K562 (cell line): ENCODE measurements around the gene EPHA10. TPM values are rescaled to one million over a fixed set of nuclear protein-coding genes. Genes with fewer than 3 reads are reported as not detected.
A peak's percentile ranks its signal among the peaks of the same experiment; 100 is the strongest.

Source experiments
- ATAC-seq: fragments of 200-7000 bp; cut with Tn5 transposase; 3 replicates; pipeline ENCODE4 v1.9.1; 2020; ENCODE audit warnings: moderate library complexity
- BruUV-seq: library from RNA; stranded (reverse); fragments of 400-500 nt; replicated peaks from 2 replicates; lab custom pipeline; 2021; lab: Mats Ljungman, UMichigan
- CTCF ChIA-PET: fragments of 300-600 bp; formaldehyde crosslinking; extraction: SDS; loops from one replicate; lab custom pipeline; 2021; ENCODE audit warnings: low intra/inter-chr PET ratio; lab: Yijun Ruan, JAX
- POLR2A ChIA-PET: fragments of 300-600, 350-650 bp; sonication (Branson Sonifier 250); formaldehyde crosslinking; extraction: SDS; loops from one replicate; lab custom pipeline; 2021; ENCODE audit warnings: antibody characterized with exemption, inconsistent platforms; lab: Yijun Ruan, JAX
- DNase-seq, 4 experiments: peaks; one replicate each; pipeline versions ENCODE4 v3.0.0 to v3.0.0-alpha.2; 2011 to 2018; ENCODE audit warnings: low spot score in 3 of 4, mixed read lengths in 3 of 4; ENCODE audit errors: extremely low read depth in 1 of 4
- FAIRE-seq: peaks from 2 replicates; lab custom pipeline; 2011; peaks lifted over from hg19 to GRCh38; lab: Jason Lieb, UNC
- H2AFZ ChIP-seq: 2 replicates; pipeline ENCODE4 v1.6.0; 2011; ENCODE audit warnings: low read depth, low read length, control low read depth, inconsistent platforms
- H3K27ac ChIP-seq: fragments of 200-600 bp; 3 replicates; pipeline ENCODE4 v1.8.0; 2011; ENCODE audit warnings: low read depth, mild to moderate bottlenecking, control low read depth, inconsistent platforms, low read length, moderate library complexity, mixed read lengths; ENCODE audit errors: extremely low read depth
- H3K27me3 ChIP-seq, 2 experiments: fragments of 300-600 bp in 1 of 2; 2 replicates in 1 of 2; 3 replicates in 1 of 2; pipeline versions ENCODE4 v1.6.0 to v1.8.0; 2011; ENCODE audit warnings: inconsistent platforms in 2 of 2, low read length in 2 of 2, mild to moderate bottlenecking in 1 of 2, mixed read lengths in 1 of 2, moderate library complexity in 1 of 2; ENCODE audit not compliant: control insufficient read depth in 2 of 2, insufficient read depth in 2 of 2
- H3K36me3 ChIP-seq: fragments of 300-600 bp; 3 replicates; pipeline ENCODE4 v1.8.0; 2011; ENCODE audit warnings: mild to moderate bottlenecking, low read length, inconsistent platforms; ENCODE audit not compliant: control insufficient read depth, insufficient read depth
- H3K4me1 ChIP-seq, 2 experiments: fragments of 200-600 bp in 1 of 2; replicated peaks in 1 of 2; 2 replicates in 1 of 2; 3 replicates in 1 of 2; pipeline versions ENCODE4 v1.5.1 to v1.8.0; 2011; ENCODE audit warnings: inconsistent platforms in 2 of 2, low read length in 2 of 2, mild to moderate bottlenecking in 1 of 2, mixed read lengths in 1 of 2, moderate library complexity in 1 of 2; ENCODE audit not compliant: control insufficient read depth in 2 of 2, insufficient read depth in 2 of 2
- H3K4me2 ChIP-seq: 2 replicates; pipeline ENCODE4 v1.6.1; 2011; ENCODE audit warnings: low read length, control low read depth, inconsistent platforms, mixed read lengths; ENCODE audit not compliant: insufficient read depth
- H3K4me3 ChIP-seq: fragments of 200-600 bp; sonication (generic), shearing (Covaris generic); 2 replicates; pipeline ENCODE4 v1.5.1; 2016; ENCODE audit warnings: control low read depth, inconsistent platforms
- H3K79me2 ChIP-seq: fragments of 200-600 bp; 3 replicates; pipeline ENCODE4 v1.8.0; 2011; ENCODE audit warnings: low read length, inconsistent platforms; ENCODE audit not compliant: control insufficient read depth, insufficient read depth
- H3K9ac ChIP-seq, 2 experiments: 2 replicates each; pipeline versions ENCODE4 v1.6.0 to v1.6.1; 2011; ENCODE audit warnings: low read depth in 2 of 2, low read length in 2 of 2, control low read depth in 1 of 2, inconsistent platforms in 1 of 2, mild to moderate bottlenecking in 1 of 2, mixed read lengths in 1 of 2; ENCODE audit not compliant: insufficient read depth in 1 of 2
- H3K9me1 ChIP-seq: one replicate; pipeline ENCODE4 v1.6.0; 2011; ENCODE audit warnings: inconsistent platforms, mild to moderate bottlenecking, low read length, moderate library complexity; ENCODE audit not compliant: control insufficient read depth, insufficient read depth
- H3K9me3 ChIP-seq: replicated peaks from 2 replicates; pipeline ENCODE4 v1.5.1; 2011; ENCODE audit warnings: low read depth, low read length, inconsistent platforms; ENCODE audit not compliant: control insufficient read depth, insufficient read depth
- H4K20me1 ChIP-seq: replicated peaks from 2 replicates; pipeline ENCODE4 v1.6.1; 2011; ENCODE audit warnings: low read length, inconsistent platforms, mixed read lengths; ENCODE audit not compliant: control insufficient read depth, insufficient read depth
- BHLHE40 ChIP-seq: IDR thresholded peaks from 2 replicates; pipeline ENCODE4 v1.6.1; 2011; ENCODE audit warnings: low read length, improper control_type of control experiment
- BRCA1 ChIP-seq, 2 experiments: fragments of 450-650 bp in 1 of 2; sonication (generic) in 1 of 2; formaldehyde crosslinking in 1 of 2; IDR thresholded peaks; 2 replicates each; pipeline versions ENCODE4 v1.5.0 to v1.6.1; 2017 to 2020; ENCODE audit warnings: mild to moderate bottlenecking in 1 of 2, missing genetic modification reagents in 1 of 2
- CTCF ChIP-seq, 3 experiments: IDR thresholded peaks in 2 of 3; conservative IDR thresholded peaks in 1 of 3; 2 replicates each; pipeline ENCODE4 v1.5.1; 2011 to 2012; ENCODE audit warnings: low read length in 3 of 3, mild to moderate bottlenecking in 3 of 3, control low read depth in 2 of 3, improper control_type of control experiment in 1 of 3, inconsistent platforms in 1 of 3, low read depth in 1 of 3, mixed read lengths in 1 of 3, moderate library complexity in 1 of 3; ENCODE audit not compliant: insufficient read depth in 2 of 3
- DPF2 ChIP-seq: fragments of 450-650 bp; IDR thresholded peaks from 2 replicates; pipeline ENCODE4 v1.6.1; 2016
- E2F3 ChIP-seq: fragments of 250-450 bp; sonication (Bioruptor Pico); IDR thresholded peaks from 2 replicates; pipeline ENCODE4 v1.4.0; 2020; ENCODE audit warnings: mild to moderate bottlenecking
- FOXA1 ChIP-seq: fragments of 450-650 bp; IDR thresholded peaks from 2 replicates; pipeline ENCODE4 v1.6.1; 2016; ENCODE audit warnings: mild to moderate bottlenecking, borderline replicate concordance
- GATA2 ChIP-seq: sonication (generic); formaldehyde crosslinking; IDR thresholded peaks from 2 replicates; pipeline ENCODE4 v1.4.0; 2020; ENCODE audit warnings: mild to moderate bottlenecking, missing genetic modification reagents
- HCFC1 ChIP-seq: IDR thresholded peaks from 2 replicates; pipeline ENCODE4 v1.6.1; 2012; ENCODE audit warnings: low read depth, low read length, improper control_type of control experiment
- JUND ChIP-seq, 2 experiments: IDR thresholded peaks; 2 replicates in 1 of 2; 3 replicates in 1 of 2; pipeline ENCODE4 v1.6.1; 2011; ENCODE audit warnings: borderline replicate concordance in 2 of 2, low read depth in 2 of 2, low read length in 2 of 2, improper control_type of control experiment in 1 of 2, missing biosample characterization in 1 of 2, missing genetic modification characterization in 1 of 2, missing genetic modification reagents in 1 of 2
- KDM5B ChIP-seq: fragments of 200-600 bp; sonication (generic); IDR thresholded peaks from 2 replicates; pipeline ENCODE4 v1.6.1; 2012; ENCODE audit warnings: low read depth, mild to moderate bottlenecking, moderate library complexity, low read length, control low read depth, inconsistent platforms; ENCODE audit not compliant: insufficient replicate concordance
- RAD21 ChIP-seq, 2 experiments: fragments of 250-450 bp in 1 of 2; fragments of 450-650 bp in 1 of 2; sonication (Bioruptor Pico) in 1 of 2; formaldehyde crosslinking in 1 of 2; IDR thresholded peaks in 1 of 2; conservative IDR thresholded peaks in 1 of 2; 2 replicates each; pipeline versions ENCODE4 v1.4.0 to v1.8.0; 2020 to 2022; ENCODE audit warnings: mild to moderate bottlenecking in 2 of 2, moderate library complexity in 1 of 2
- ZBTB9 ChIP-seq: fragments of 450-650 bp; formaldehyde crosslinking; IDR thresholded peaks from 2 replicates; pipeline ENCODE4 v1.4.0; 2020; ENCODE audit warnings: mild to moderate bottlenecking, moderate library complexity
- WGBS: fragments of 100-300 bp; shearing (Covaris generic); methylation state at CpG from one replicate; pipeline ENCODE4 v1.1.6; 2016; ENCODE audit warnings: low coverage, mixed read lengths; ENCODE audit not compliant: insufficient coverage; ENCODE audit errors: missing lambda C conversion rate; 5-methylcytosine and 5-hydroxymethylcytosine counted together
- in situ Hi-C: fragments of 300-500 bp; cut with MboI; formaldehyde crosslinking; loops from 4 replicates; pipeline ENCODE4 v1.15.0; 2018; ENCODE audit warnings: inconsistent platforms, mixed read lengths
- intact Hi-C: fragments of 100-400 bp; cut with micrococcal nuclease; formaldehyde crosslinking; loops from 2 replicates; pipeline ENCODE4 v1.14.2; 2022
- polyA plus RNA-seq, 8 experiments: library from polyadenylated mRNA; depleted of rRNA in 4 of 8; stranded (reverse) in 5 of 8; unstranded in 3 of 8; fragments of >200 nt; fragmentation: Nextera tagmentation in 2 of 8; fragmentation: Illumina TruSeq in 1 of 8; extraction: Ambion mirVana in 2 of 8; extraction: Trizol in 1 of 8; gene quantifications; 2 replicates each; pipeline versions ENCODE4 v1.2.1 to v1.2.3, GENCODE V29; 2011 to 2014; ENCODE audit warnings: inconsistent platforms in 1 of 8, missing spikeins in 1 of 8
- total RNA-seq, 7 experiments: library from RNA; depleted of rRNA in 6 of 7; stranded (reverse); fragments of >200 nt in 6 of 7; fragmentation: Illumina TruSeq in 2 of 7; extraction: Trizol in 2 of 7; gene quantifications; 2 replicates each; pipeline versions ENCODE4 v1.2.1 to v1.2.3, GENCODE V29; 2011 to 2021; ENCODE audit warnings: low replicate concordance in 1 of 7

EPHA10 gene
- total and polyA plus RNA-seq, 9 of the 15 experiments (the other 6 are each of a cell fraction or from before 2014, with no cell fraction given): 0.03 TPM; not detected in 8

- Histone ChIP-seq H3K9ac (no peak overlapping the region), H4K20me1 (peaks cover 4% of the 10 kb centered on the region; the same call in 1 of the 2 replicates), H2AFZ (no peak overlapping the region), H3K4me2 (no peak overlapping the region), H3K9me3 (no peaks in the 10 kb centered on the region; the same call in 1 of the 2 replicates), H3K27ac (no peak overlapping the region), H3K9me1 (no peaks in the 10 kb centered on the region), H3K27me3 (peaks cover 24 to 33% of the 10 kb centered on the region in 2 experiments; a peak in 4 of 5 replicates), H3K79me2 (no peaks in the 10 kb centered on the region), H3K4me3 (no peak overlapping the region), H3K4me1 (peaks cover 0 to 3% of the 10 kb centered on the region in 2 experiments; a peak in 1 of 5 replicates), H3K36me3 (no peaks in the 10 kb centered on the region)
- intact Hi-C loops: no loop called here
- FAIRE-seq (no peak), ATAC-seq (peak; percentile 67), DNase-seq (no peak)
- ChIA-PET CTCF (no interaction called here), POLR2A (interaction anchor here (0.7 to 1.0 kb wide), 3 partner anchors 9 to 90 kb away, joined by 3 to 4 read pairs (median 3); no protein-coding TSS in a partner anchor)
- in situ Hi-C loops: no loop called here
- no TSS peak for BruUV-seq
- 0% methylated on average over 3 of the region's 3 CpGs for whole genome bisulfite sequencing
- no peak for TF ChIP-seq ZBTB9
- TF ChIP-seq KDM5B: no peak
- TF ChIP-seq BHLHE40: no peak
- TF ChIP-seq CTCF (IDR thresholded peaks at IDR 0.05 in 2 of 3, conservative IDR thresholded peaks at IDR 0.05 in 1 of 3; ENCODE audit: insufficient read depth in 2 of 3, low read depth in 1 of 3, low read length in 3 of 3): peak; percentile 17 to 28 (median 26); a peak in 3 of 6 replicates
- TF ChIP-seq E2F3: no peak
- TF ChIP-seq JUND (IDR thresholded peaks at IDR 0.05; ENCODE audit: borderline replicate concordance, low read depth, low read length): no peak
- no peak for TF ChIP-seq JUND (tag; IDR thresholded peaks at IDR 0.05; ENCODE audit: borderline replicate concordance, low read depth, low read length)
- no peak for TF ChIP-seq BRCA1 (IDR thresholded peaks at IDR 0.05)
- TF ChIP-seq BRCA1 (CRISPR knock-in tag; IDR thresholded peaks at IDR 0.05): no peak
- TF ChIP-seq DPF2: no peak
- no peak for TF ChIP-seq HCFC1
- no peak for TF ChIP-seq GATA2 (CRISPR knock-in tag)
- no peak for TF ChIP-seq FOXA1
- peak in 1 of 2 experiments; percentile 46; a peak in 2 of 4 replicates for TF ChIP-seq RAD21 (CRISPR knock-in tag; conservative IDR thresholded peaks at IDR 0.05 in 1 of 2, IDR thresholded peaks at IDR 0.05 in 1 of 2)
These were observed 13.7 kb upstream of the EPHA10 start for GRCh38 chr1:37778654-37779053.
